HFF-Myc (cell line): ENCODE data around the gene CCDC197.

Experiments
- DNase-seq: peaks from one replicate; pipeline ENCODE4 v3.0.0-alpha.2; 2011; ENCODE audit warnings: low read depth; ENCODE audit errors: extremely low read depth
- H3K4me3 ChIP-seq: replicated peaks from 2 replicates; pipeline ENCODE4 v1.5.1; 2011; ENCODE audit warnings: low read depth, mild to moderate bottlenecking, control low read depth, low read length
- TF ChIP-seq, protein P1 (sequence below): IDR thresholded peaks from 2 replicates; pipeline ENCODE4 v1.5.1; 2012; ENCODE audit warnings: mild to moderate bottlenecking, low read depth, low read length, control low read depth; ENCODE audit errors: missing control alignments

Gene CCDC197

DNA sequence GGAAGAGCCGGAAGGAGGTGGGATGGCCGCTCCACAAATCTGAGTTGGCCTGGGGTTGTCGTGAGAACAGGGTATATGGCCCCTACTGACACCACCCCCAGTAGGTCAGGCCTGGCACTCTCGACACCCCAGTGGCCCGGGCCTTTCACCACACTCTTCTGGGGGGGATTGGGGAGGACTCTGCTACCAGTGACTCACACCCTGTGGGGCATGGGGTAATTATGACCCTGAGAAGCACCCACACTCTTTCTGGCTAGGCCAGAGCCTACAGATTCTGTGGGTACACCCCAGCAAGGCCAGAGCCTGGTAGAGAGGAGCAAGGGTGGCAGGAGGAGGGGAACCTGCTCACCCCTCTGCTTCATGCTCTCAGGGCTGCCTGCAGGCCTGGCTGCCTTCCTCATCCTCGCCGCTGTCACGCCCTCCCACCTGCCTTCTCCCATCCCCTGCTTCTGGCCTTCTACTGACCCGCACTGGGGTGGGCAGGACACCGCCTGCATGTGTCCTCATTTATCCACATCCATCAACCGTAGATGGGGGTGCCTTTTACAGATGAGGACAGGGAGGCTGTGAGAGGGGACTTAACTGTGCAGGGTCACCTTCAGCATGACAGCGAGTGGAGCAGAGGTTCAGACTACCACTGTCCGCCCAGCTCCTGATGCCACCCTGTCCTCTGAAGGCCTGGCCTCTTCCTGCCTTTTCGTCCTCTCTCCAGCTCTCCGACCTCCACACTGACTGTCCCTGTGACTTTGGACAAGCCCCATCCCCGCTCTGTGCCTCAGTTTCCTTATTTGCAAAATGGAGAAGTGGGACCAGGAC is 39.1 kb upstream of the CCDC197 start:
- no peak overlapping the region for H3K4me3 ChIP-seq
- TF ChIP-seq, protein P1, sequence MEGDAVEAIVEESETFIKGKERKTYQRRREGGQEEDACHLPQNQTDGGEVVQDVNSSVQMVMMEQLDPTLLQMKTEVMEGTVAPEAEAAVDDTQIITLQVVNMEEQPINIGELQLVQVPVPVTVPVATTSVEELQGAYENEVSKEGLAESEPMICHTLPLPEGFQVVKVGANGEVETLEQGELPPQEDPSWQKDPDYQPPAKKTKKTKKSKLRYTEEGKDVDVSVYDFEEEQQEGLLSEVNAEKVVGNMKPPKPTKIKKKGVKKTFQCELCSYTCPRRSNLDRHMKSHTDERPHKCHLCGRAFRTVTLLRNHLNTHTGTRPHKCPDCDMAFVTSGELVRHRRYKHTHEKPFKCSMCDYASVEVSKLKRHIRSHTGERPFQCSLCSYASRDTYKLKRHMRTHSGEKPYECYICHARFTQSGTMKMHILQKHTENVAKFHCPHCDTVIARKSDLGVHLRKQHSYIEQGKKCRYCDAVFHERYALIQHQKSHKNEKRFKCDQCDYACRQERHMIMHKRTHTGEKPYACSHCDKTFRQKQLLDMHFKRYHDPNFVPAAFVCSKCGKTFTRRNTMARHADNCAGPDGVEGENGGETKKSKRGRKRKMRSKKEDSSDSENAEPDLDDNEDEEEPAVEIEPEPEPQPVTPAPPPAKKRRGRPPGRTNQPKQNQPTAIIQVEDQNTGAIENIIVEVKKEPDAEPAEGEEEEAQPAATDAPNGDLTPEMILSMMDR, result no peak
- DNase-seq, result no peak

GRCh38 chr14:93958567-93959238 is 38.4 kb upstream of the CCDC197 start:
- no peak overlapping the region for H3K4me3 ChIP-seq
- DNase-seq, result no peak
- TF ChIP-seq, protein P1, result no peak

DNA sequence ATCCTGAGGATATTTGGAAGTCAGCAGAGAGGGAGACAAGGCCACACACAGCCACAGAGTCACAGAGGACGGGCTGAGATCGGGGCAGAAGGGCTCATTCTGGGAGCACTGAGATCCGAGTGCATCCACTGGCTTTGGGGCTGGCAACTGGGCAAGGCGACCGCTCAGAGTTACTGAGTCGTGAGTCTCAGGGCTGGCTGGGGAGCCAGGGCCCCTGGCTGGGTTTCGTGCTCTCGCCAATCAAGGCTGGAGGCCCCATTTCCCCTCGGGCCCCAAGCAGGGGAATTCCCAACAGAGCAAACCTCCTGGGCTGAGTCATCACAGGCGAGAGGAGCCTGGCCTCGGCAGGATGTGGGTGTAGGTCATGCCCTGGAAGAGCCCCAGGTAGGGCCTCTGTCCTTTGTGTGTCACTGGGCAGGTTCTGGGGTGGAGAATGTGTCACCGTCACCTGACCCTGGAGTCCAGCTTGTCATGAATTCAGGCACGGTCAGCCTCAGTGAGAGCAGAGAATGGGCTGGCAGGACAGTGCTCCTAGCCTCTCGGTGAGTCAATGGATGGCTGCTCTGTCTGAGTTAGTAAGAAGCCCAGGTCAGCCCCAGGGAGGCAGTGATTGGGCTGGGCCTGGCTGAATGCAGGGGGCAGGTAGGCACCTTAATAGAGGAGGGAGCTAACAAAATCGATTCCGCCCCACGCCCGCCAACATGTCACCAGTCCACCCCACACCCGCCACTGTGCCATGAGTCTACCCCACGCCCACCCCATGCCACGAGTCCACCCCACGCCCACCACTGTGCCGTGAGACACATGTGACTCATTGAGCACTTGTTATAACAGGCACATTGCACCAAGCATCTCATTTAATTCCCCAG is 37.6 kb upstream of the CCDC197 start:
- DNase-seq, result peak; percentile 70
- TF ChIP-seq, protein P1, result no peak

GRCh38 chr14:93960108-93960475 is 37.0 kb upstream of the CCDC197 start:
- TF ChIP-seq, protein P1, result no peak
- no peak overlapping the region for H3K4me3 ChIP-seq

More for the DNA sequence above, 37.6 kb upstream of the CCDC197 start:
- no peak overlapping the region for H3K4me3 ChIP-seq

DNA sequence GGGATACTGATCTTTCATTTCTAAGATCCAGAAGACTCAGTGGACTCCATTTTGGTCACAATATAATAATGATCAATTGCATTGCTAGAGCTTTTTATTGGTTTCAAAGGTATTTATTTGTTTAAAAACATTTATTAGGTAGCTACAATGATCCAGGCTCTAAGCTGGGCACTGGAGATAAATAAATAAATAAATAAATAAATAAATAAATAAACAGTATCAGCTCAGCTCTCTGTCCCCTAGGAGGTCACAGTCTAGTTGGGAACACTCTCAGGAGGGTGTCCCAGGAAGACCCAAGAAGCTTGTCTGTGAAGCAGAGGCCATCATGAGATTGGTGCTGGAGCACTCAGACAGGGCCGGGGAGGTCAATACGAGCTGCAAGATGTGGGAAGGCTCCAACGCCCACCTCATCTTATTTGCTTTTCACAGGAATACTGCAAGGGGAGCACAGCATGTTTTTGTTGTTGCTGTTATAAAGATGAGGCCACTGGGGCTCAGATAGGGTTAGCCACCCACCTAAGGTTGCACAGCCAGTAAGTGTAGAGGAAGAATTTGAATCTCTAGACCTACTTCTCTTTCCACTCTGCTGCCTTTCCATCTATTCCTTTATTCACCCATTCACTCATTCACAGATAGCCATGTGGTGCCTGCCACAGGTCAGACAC is 36.2 kb upstream of the CCDC197 start:
- H3K4me3 ChIP-seq, result no peak overlapping the region
- TF ChIP-seq, protein P1, result no peak
- DNase-seq, result no peak

More at GRCh38 chr14:93960108-93960475, 37.0 kb upstream of the CCDC197 start:
- DNase-seq, result no peak

DNA sequence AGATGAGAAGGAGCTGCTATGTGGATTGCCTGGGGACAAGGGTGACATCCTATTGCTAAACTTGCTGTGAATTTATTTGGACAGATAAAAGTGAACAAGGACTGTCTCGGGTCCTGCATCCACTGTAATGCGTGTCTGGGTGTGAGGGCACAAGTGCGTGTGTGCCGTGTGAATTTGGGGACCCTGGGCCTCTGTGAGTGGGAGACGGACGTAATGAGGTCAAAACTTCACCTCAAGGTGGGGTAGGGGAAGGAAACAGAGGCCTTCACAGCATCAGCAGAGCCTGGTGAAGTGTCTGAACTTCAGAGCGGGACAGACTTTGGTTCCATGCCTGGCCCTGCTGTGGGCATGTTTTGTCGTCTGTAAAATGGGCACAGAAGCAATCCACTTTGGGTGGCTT is 35.5 kb upstream of the CCDC197 start:
- TF ChIP-seq, protein P1, result no peak
- no peak overlapping the region for H3K4me3 ChIP-seq
- DNase-seq, result no peak
